ENCODE data around the gene ANKRD36C.
"Not testable (repeated sequence)": the region's sequence is repeated elsewhere in the genome, so short reads cannot be mapped to it uniquely, and the experiment has no call there.

The ANKRD36C gene

DNA sequence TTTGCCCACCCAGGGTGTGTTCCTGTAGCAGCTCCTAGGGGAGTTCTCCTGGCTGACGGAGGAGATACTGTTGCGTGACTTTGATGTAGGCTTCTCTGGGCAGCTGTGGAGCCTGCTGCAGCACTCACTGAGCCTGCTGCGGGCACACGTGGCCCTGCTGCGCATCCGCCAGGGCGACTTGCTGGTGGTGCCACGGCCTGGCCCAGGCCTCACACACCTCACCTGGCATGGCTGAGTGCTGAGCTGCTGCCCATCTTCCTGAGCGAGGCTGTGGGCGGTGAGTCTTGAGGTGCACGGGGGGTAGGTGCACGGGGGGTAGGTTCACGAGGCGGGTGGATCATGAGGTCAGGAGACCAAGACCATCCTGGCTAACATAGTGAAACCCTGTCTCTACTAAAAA is 191.7 kb downstream of the ANKRD36C start:
- Histone ChIP-seq H3K27ac (replicated peaks) (no peak overlapping the region), H3K4me3 (replicated peaks; ENCODE audit: insufficient read depth, low read length) (no peak overlapping the region), H3K27me3 (ENCODE audit: insufficient read depth, poor library complexity, severe bottlenecking) (no peaks in the 10 kb centered on the region)
- TF ChIP-seq POLR2AphosphoS5 (IDR thresholded peaks at IDR 0.05; ENCODE audit: low read depth): no peak
- TF ChIP-seq, protein P1, sequence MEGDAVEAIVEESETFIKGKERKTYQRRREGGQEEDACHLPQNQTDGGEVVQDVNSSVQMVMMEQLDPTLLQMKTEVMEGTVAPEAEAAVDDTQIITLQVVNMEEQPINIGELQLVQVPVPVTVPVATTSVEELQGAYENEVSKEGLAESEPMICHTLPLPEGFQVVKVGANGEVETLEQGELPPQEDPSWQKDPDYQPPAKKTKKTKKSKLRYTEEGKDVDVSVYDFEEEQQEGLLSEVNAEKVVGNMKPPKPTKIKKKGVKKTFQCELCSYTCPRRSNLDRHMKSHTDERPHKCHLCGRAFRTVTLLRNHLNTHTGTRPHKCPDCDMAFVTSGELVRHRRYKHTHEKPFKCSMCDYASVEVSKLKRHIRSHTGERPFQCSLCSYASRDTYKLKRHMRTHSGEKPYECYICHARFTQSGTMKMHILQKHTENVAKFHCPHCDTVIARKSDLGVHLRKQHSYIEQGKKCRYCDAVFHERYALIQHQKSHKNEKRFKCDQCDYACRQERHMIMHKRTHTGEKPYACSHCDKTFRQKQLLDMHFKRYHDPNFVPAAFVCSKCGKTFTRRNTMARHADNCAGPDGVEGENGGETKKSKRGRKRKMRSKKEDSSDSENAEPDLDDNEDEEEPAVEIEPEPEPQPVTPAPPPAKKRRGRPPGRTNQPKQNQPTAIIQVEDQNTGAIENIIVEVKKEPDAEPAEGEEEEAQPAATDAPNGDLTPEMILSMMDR (IDR thresholded peaks at IDR 0.05; ENCODE audit: insufficient read depth, low read length): no peak
- TF ChIP-seq, protein P2, sequence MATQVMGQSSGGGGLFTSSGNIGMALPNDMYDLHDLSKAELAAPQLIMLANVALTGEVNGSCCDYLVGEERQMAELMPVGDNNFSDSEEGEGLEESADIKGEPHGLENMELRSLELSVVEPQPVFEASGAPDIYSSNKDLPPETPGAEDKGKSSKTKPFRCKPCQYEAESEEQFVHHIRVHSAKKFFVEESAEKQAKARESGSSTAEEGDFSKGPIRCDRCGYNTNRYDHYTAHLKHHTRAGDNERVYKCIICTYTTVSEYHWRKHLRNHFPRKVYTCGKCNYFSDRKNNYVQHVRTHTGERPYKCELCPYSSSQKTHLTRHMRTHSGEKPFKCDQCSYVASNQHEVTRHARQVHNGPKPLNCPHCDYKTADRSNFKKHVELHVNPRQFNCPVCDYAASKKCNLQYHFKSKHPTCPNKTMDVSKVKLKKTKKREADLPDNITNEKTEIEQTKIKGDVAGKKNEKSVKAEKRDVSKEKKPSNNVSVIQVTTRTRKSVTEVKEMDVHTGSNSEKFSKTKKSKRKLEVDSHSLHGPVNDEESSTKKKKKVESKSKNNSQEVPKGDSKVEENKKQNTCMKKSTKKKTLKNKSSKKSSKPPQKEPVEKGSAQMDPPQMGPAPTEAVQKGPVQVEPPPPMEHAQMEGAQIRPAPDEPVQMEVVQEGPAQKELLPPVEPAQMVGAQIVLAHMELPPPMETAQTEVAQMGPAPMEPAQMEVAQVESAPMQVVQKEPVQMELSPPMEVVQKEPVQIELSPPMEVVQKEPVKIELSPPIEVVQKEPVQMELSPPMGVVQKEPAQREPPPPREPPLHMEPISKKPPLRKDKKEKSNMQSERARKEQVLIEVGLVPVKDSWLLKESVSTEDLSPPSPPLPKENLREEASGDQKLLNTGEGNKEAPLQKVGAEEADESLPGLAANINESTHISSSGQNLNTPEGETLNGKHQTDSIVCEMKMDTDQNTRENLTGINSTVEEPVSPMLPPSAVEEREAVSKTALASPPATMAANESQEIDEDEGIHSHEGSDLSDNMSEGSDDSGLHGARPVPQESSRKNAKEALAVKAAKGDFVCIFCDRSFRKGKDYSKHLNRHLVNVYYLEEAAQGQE (IDR thresholded peaks at IDR 0.05; ENCODE audit: insufficient replicate concordance, low read depth): no peak
- TF ChIP-seq SPI1 (IDR thresholded peaks at IDR 0.05; ENCODE audit: borderline replicate concordance, low read depth): no peak
- TF ChIP-seq GABPA (IDR thresholded peaks at IDR 0.05; ENCODE audit: low read depth): no peak
- no peak for DNase-seq (ENCODE audit: low read depth in 1 of 2, low spot score in 1 of 2)

DNA sequence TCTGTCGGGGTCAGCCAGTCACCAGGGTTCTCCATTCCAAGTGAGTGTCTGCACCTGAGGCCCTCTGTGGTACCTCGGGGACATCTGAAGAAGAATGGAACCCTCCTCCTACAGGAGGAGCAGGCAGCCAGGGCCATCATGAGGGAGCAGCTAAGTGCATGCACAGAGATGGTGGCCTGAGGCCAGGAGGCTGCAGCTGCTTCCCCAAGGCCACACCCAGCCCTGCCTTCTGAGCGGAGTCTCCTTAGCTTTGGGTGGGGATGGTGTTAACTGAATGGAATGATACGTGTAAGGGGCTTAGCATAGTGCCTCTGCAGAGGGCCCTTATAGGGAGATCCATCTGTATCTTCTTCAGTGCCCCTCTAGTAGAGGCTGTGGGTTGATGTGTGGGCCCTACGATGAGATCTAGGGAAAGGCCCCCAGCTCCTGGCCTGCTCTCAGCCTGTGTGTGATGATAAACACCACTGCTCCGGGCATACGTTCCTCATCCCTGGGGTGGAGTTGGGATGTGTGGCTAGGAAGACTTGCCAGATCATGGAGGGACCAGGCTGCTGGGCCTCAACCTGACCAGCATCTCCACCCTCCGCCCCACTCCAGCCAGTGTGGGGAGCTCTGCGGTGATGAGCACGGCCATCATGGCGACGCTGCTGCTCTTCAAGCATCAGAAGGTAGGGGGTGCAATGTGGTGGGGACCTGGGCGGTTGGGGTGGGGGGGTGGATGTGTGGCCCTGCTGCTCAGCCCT is 192.3 kb downstream of the ANKRD36C start:
- H3K27ac ChIP-seq (replicated peaks); H3K27me3 ChIP-seq (ENCODE audit: insufficient read depth, poor library complexity, severe bottlenecking); H3K4me3 ChIP-seq (replicated peaks; ENCODE audit: insufficient read depth, low read length); DNase-seq (ENCODE audit: low read depth in 1 of 2, low spot score in 1 of 2): not testable (repeated sequence)

DNA sequence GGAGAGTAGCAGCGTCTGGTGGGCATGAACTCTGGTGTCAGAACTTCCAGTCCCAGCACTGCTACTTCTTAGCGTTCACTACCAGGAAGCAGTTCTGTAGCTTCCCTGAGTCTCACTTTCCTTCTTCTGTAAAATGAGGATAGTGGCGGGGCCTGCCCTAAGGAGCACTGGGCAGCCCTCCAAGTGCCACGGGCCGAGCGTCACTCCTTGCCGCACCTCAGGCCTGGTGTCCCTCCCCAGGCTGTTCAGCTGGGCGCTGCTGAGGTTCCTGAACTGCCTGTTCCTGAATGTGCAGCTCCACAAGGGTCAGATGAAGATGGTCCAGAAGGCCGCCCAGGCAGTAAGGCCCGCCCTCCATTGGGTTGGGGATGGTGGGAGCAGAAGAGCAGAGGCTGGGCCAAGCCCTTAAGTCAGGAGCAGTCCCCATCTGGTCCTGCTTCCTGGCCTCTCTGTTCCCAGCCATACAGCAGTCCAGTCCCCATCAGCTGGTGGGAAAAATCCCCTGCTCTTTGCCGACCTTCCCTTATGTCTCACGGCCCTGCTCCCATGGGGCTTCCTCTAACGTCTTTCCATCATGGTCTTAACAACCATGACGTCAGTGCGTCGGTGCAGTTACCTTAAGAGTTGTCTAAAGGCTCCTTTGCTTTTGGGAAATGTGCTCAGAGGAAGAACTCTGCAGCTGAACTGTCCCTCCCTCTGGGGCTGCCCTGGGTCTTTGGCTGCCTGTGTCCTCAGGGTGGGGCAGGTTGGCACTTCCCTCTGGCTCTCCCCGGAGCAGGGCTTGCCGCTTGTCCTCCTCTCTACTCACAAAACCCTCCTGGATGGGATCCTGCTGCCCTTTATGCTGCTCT is 195.2 kb downstream of the ANKRD36C start:
- not testable (repeated sequence) for DNase-seq (ENCODE audit: low read depth in 1 of 2, low spot score in 1 of 2); H3K4me3 ChIP-seq (replicated peaks; ENCODE audit: insufficient read depth, low read length); H3K27ac ChIP-seq (replicated peaks); H3K27me3 ChIP-seq (ENCODE audit: insufficient read depth, poor library complexity, severe bottlenecking)

DNA sequence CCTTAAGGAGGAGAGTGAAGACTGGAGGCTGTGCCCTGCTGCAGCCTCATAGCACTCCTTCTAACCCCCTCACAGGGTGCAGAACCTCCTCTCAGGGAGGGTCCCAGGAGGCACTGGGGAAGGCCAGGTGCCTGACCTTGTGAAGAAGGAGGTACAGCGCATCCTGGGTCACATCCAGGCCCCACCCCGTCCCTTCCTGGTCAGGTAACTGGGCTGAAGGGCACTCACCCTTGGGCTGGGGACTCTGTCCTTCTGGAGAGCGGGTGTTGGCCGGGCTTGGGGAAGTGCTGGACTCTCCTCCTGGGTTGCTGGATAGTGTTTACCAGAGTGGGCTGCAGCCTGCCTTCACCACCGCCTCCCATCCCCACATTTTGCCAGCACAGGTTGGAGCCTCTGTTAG is 197.7 kb downstream of the ANKRD36C start:
- not testable (repeated sequence) for H3K27ac ChIP-seq (replicated peaks); H3K27me3 ChIP-seq (ENCODE audit: insufficient read depth, poor library complexity, severe bottlenecking); DNase-seq (ENCODE audit: low read depth in 1 of 2, low spot score in 1 of 2); H3K4me3 ChIP-seq (replicated peaks; ENCODE audit: insufficient read depth, low read length)

DNA sequence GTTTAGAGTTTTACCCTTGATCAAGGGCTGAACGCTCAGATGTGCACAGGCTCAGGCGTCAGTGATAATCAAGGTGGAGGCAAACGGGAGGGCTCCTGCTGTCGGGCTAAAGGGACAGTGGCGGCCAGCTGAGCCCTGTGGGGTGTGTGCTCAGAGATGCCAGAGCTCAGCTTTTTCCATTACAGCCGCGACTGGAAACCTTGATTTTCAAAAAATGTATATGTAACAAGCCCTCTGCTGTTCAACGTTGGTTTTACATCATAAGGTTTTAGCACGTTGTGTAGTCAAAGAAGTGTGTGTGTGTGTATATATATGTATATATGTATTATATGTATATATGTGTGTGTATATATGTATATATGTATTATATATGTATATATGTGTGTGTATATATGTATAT is 201.4 kb downstream of the ANKRD36C start:
- H3K27ac ChIP-seq (replicated peaks); H3K27me3 ChIP-seq (ENCODE audit: insufficient read depth, poor library complexity, severe bottlenecking); DNase-seq (ENCODE audit: low read depth in 1 of 2, low spot score in 1 of 2); H3K4me3 ChIP-seq (replicated peaks; ENCODE audit: insufficient read depth, low read length): not testable (repeated sequence)

DNA sequence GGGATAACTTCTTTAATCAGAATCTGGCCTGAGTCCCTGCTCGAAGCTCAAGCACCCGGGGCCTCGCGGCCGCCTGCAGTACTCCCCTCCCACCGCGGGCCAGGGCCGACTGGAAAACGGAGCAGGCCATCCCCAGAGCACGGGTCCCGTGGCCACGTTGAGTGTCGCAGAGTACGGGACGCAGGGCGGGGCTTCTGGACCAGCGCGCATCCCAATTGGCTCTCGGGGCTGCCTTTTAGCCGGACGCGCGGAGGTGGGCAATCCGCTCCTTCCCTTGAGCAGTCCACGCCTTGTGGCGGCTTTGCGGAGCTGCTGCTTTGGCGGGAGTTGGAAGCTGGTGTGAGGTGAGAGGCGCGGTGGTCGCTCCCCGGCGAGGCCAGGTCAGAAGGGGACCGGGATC is 202.2 kb downstream of the ANKRD36C start:
- not testable (repeated sequence) for H3K27ac ChIP-seq (replicated peaks); H3K27me3 ChIP-seq (ENCODE audit: insufficient read depth, poor library complexity, severe bottlenecking); DNase-seq (ENCODE audit: low read depth in 1 of 2, low spot score in 1 of 2); H3K4me3 ChIP-seq (replicated peaks; ENCODE audit: insufficient read depth, low read length)

DNA sequence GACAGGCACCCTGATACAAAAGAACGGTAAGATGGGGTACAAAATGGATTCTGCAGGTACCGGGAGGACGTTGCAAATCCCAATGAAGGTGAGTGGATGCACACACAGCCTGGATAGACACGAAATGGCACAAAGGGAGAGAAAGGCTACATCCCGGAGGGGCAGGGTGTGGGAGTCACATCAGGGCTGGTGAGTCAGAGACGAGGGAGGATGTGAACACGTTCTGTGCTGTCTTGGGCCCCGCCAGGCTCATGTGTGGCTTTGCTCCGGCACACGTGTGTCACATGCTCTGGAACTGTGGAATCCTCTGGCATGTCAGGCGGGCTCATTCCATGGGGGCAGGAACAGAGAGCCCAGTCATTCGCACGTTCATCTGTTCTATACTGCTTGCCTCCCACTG is 203.0 kb downstream of the ANKRD36C start:
- not testable (repeated sequence) for H3K27me3 ChIP-seq (ENCODE audit: insufficient read depth, poor library complexity, severe bottlenecking); H3K4me3 ChIP-seq (replicated peaks; ENCODE audit: insufficient read depth, low read length); DNase-seq (ENCODE audit: low read depth in 1 of 2, low spot score in 1 of 2); H3K27ac ChIP-seq (replicated peaks)
